A549 (cell line): ENCODE results near the gene NAP1L1.

Experiments used
- BHLHE40 ChIP-seq: IDR thresholded peaks from 2 replicates; pipeline ENCODE4 v1.6.1; 2012; ENCODE audit warnings: low read depth, low read length, inconsistent platforms
- HOXA7 ChIP-seq: fragments of 250-450 bp; sonication (Bioruptor Pico); IDR thresholded peaks from 2 replicates; pipeline ENCODE4 v1.5.0; 2020; ENCODE audit warnings: mild to moderate bottlenecking, moderate library complexity
- RCOR1 ChIP-seq: fragments of 150-350 bp; IDR thresholded peaks from 2 replicates; pipeline ENCODE4 v1.6.1; 2014; ENCODE audit warnings: antibody characterized with exemption, low read length, low read depth
- ZFP36 ChIP-seq: fragments of 450-650 bp; IDR thresholded peaks from 2 replicates; pipeline ENCODE4 v1.6.1; 2014; ENCODE audit warnings: borderline replicate concordance; ENCODE audit not compliant: partially characterized antibody
- TF ChIP-seq, protein P1 (sequence below): fragments of >200 bp; sonication (Bioruptor Twin); formaldehyde crosslinking; IDR thresholded peaks from 3 replicates; pipeline ENCODE4 v1.5.1; 2016

DNA sequence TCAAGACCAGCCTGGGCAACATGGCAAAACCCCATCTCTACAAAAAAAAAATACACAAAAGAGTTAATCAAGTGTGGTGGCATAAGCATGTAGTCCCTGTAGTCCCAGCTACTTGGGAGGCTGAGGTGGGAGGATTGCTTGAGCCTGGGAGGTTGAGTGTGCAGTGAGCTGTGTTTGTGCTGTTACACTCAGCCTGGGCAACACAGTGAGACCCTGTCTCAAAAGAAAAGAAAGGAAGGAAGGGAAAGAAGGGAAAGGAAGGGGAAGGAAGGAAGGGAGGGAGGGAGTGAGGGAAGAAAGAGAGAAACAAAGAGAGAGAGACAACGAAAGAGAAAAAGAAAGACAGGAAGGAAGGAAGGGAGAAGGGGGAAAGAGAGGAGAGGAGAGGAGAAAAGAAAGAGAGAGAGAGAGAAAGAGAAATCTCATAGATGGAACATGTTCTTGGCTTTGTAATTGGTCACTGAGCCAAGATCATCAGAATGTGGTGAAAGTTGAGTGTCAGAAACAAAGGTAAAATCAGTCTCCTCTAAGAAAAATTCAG, 26.8 kb upstream of the NAP1L1 start:
- TF ChIP-seq, protein P1, sequence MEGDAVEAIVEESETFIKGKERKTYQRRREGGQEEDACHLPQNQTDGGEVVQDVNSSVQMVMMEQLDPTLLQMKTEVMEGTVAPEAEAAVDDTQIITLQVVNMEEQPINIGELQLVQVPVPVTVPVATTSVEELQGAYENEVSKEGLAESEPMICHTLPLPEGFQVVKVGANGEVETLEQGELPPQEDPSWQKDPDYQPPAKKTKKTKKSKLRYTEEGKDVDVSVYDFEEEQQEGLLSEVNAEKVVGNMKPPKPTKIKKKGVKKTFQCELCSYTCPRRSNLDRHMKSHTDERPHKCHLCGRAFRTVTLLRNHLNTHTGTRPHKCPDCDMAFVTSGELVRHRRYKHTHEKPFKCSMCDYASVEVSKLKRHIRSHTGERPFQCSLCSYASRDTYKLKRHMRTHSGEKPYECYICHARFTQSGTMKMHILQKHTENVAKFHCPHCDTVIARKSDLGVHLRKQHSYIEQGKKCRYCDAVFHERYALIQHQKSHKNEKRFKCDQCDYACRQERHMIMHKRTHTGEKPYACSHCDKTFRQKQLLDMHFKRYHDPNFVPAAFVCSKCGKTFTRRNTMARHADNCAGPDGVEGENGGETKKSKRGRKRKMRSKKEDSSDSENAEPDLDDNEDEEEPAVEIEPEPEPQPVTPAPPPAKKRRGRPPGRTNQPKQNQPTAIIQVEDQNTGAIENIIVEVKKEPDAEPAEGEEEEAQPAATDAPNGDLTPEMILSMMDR, result no peak
- TF ChIP-seq HOXA7 (no peak), BHLHE40 (no peak), ZFP36 (no peak), RCOR1 (no peak)
